Neural cell (in vitro differentiated cells): Measurements from ENCODE around the gene MFAP2. TPM values are rescaled to one million over a fixed set of nuclear protein-coding genes. Genes with fewer than 3 reads are reported as not detected.

Experiments
- H2AFZ ChIP-seq: fragments of 200-600, 300-800 bp; sonication (generic), shearing (Covaris generic); 2 replicates; pipeline ENCODE4 v1.6.0; 2014; ENCODE audit warnings: low read depth, mild to moderate bottlenecking, antibody characterized with exemption, low read length, moderate library complexity
- H3F3A ChIP-seq: fragments of 200-600 bp; shearing (Covaris generic); 2 replicates; pipeline ENCODE4 v1.6.1; 2016; ENCODE audit warnings: mild to moderate bottlenecking, moderate library complexity, mixed read lengths, antibody characterized with exemption, low read length; ENCODE audit not compliant: insufficient read depth, poor library complexity, severe bottlenecking
- H3K27ac ChIP-seq: fragments of 200-600, 300-800 bp; sonication (generic), shearing (Covaris generic); 2 replicates; pipeline ENCODE4 v1.5.1; 2014; ENCODE audit warnings: mild to moderate bottlenecking, low read length, moderate library complexity
- H3K27me3 ChIP-seq: fragments of 300-800, 200-600 bp; sonication (generic), shearing (Covaris generic); 2 replicates; pipeline ENCODE4 v1.6.0; 2014; ENCODE audit warnings: mild to moderate bottlenecking, low read depth, low read length, moderate library complexity; ENCODE audit not compliant: insufficient read depth
- H3K36me3 ChIP-seq: fragments of 300-800, 200-600 bp; sonication (generic), shearing (Covaris generic); 2 replicates; pipeline ENCODE4 v1.5.1; 2014; ENCODE audit warnings: mild to moderate bottlenecking, antibody characterized with exemption, low read length, moderate library complexity; ENCODE audit not compliant: insufficient read depth
- H3K4me2 ChIP-seq: fragments of 300-800, 200-600 bp; sonication (generic), shearing (Covaris generic); 2 replicates; pipeline ENCODE4 v1.6.0; 2014; ENCODE audit warnings: mild to moderate bottlenecking, low read length
- H3K4me3 ChIP-seq: fragments of 300-800, 200-600 bp; sonication (generic), shearing (Covaris generic); 2 replicates; pipeline ENCODE4 v1.5.1; 2014; ENCODE audit warnings: mild to moderate bottlenecking, low read length, moderate library complexity
- H3K79me2 ChIP-seq: fragments of 200-600 bp; shearing (Covaris generic); replicated peaks from 2 replicates; pipeline ENCODE4 v1.6.0; 2014; ENCODE audit warnings: mild to moderate bottlenecking, low read length, moderate library complexity; ENCODE audit not compliant: insufficient read depth
- H3K9ac ChIP-seq: fragments of 300-800, 200-600 bp; sonication (generic), shearing (Covaris generic); 2 replicates; pipeline ENCODE4 v1.6.1; 2016; ENCODE audit warnings: mild to moderate bottlenecking, low read length, mixed read lengths
- H3K9me2 ChIP-seq: fragments of 200-600 bp; shearing (Covaris generic); 2 replicates; pipeline ENCODE4 v1.6.1; 2016; ENCODE audit warnings: mild to moderate bottlenecking, low read length, mixed read lengths; ENCODE audit not compliant: insufficient read depth
- H3K9me3 ChIP-seq: fragments of 200-600, 300-800 bp; sonication (generic), shearing (Covaris generic); 2 replicates; pipeline ENCODE4 v1.6.1; 2016; ENCODE audit warnings: mild to moderate bottlenecking, mixed run types, low read length, moderate library complexity, mixed read lengths
- H4K20me1 ChIP-seq: fragments of 200-600 bp; shearing (Covaris generic); 2 replicates; pipeline ENCODE4 v1.6.1; 2016; ENCODE audit warnings: mild to moderate bottlenecking, mixed run types; ENCODE audit not compliant: insufficient read depth
- CTCF ChIP-seq: fragments of 450-650 bp; IDR thresholded peaks from 2 replicates; pipeline ENCODE4 v1.5.1; 2014; ENCODE audit warnings: antibody characterized with exemption, mild to moderate bottlenecking, moderate library complexity; ENCODE audit not compliant: poor library complexity, severe bottlenecking
- EP300 ChIP-seq: fragments of 450-650 bp; conservative IDR thresholded peaks from 2 replicates; pipeline ENCODE4 v1.6.1; 2014; ENCODE audit warnings: antibody characterized with exemption, mild to moderate bottlenecking, moderate library complexity; ENCODE audit not compliant: poor library complexity, severe bottlenecking
- EZH2 ChIP-seq: fragments of 200-600, 300-800 bp; shearing (Covaris generic), sonication (generic); IDR thresholded peaks from 2 replicates; pipeline ENCODE4 v1.6.1; 2014; ENCODE audit warnings: antibody characterized with exemption, low read length, borderline replicate concordance, mild to moderate bottlenecking; ENCODE audit not compliant: insufficient read depth, poor library complexity, severe bottlenecking
- MXI1 ChIP-seq: fragments of 450-650 bp; conservative IDR thresholded peaks from 2 replicates; pipeline ENCODE4 v1.6.1; 2014; ENCODE audit warnings: antibody characterized with exemption, mild to moderate bottlenecking; ENCODE audit not compliant: poor library complexity, severe bottlenecking
- POLR2AphosphoS5 ChIP-seq: IDR thresholded peaks from 2 replicates; pipeline ENCODE4 v1.6.1; 2012
- RAD21 ChIP-seq: fragments of 450-650 bp; conservative IDR thresholded peaks from 2 replicates; pipeline ENCODE4 v1.6.1; 2014; ENCODE audit warnings: antibody characterized with exemption, mild to moderate bottlenecking, moderate library complexity
- REST ChIP-seq: IDR thresholded peaks from 2 replicates; pipeline ENCODE4 v1.6.1; 2012; ENCODE audit warnings: borderline replicate concordance
- SMC3 ChIP-seq: fragments of 450-650 bp; conservative IDR thresholded peaks from 2 replicates; pipeline ENCODE4 v1.6.1; 2014; ENCODE audit warnings: antibody characterized with exemption, mild to moderate bottlenecking, moderate library complexity; ENCODE audit not compliant: poor library complexity
- TAF1 ChIP-seq: IDR thresholded peaks from 2 replicates; pipeline ENCODE4 v1.6.1; 2012; ENCODE audit warnings: low read depth
- polyA plus RNA-seq: library from polyadenylated mRNA; depleted of rRNA; stranded (reverse); fragments of >200 nt; gene quantifications from 2 replicates; pipeline ENCODE4 v1.2.3, GENCODE V29; 2014

The MFAP2 gene
- polyA plus RNA-seq, 1 donor from 2014 or later: 68.4 TPM

- Histone ChIP-seq H2AFZ (no peak overlapping the region), H3K9ac (no peak overlapping the region), H3K27me3 (no peaks in the 10 kb centered on the region), H3K36me3 (no peaks in the 10 kb centered on the region), H3K4me2 (no peak overlapping the region), H3K9me3 (no peaks in the 10 kb centered on the region), H3F3A (no peaks in the 10 kb centered on the region), H3K79me2 (no peaks in the 10 kb centered on the region), H3K27ac (no peak overlapping the region), H4K20me1 (no peaks in the 10 kb centered on the region), H3K9me2 (no peaks in the 10 kb centered on the region), H3K4me3 (no peak overlapping the region)
- TF ChIP-seq CTCF (no peak), REST (no peak), SMC3 (no peak), RAD21 (no peak), TAF1 (no peak), MXI1 (no peak), EP300 (no peak), EZH2 (no peak), POLR2AphosphoS5 (no peak)
Observed at GRCh38 chr1:16991571-16991970, 11.2 kb upstream of the MFAP2 start.

GRCh38 chr1:16989676-16990391 lies 9.4 kb upstream of the MFAP2 start:
- Histone ChIP-seq H3K4me3 (no peak overlapping the region), H3K9me2 (no peaks in the 10 kb centered on the region), H3K9ac (no peak overlapping the region), H2AFZ (no peak overlapping the region), H3K79me2 (no peaks in the 10 kb centered on the region), H3F3A (no peaks in the 10 kb centered on the region), H3K4me2 (no peak overlapping the region), H3K27ac (no peak overlapping the region), H4K20me1 (no peaks in the 10 kb centered on the region), H3K27me3 (no peaks in the 10 kb centered on the region), H3K36me3 (no peaks in the 10 kb centered on the region), H3K9me3 (no peaks in the 10 kb centered on the region)
- TF ChIP-seq CTCF (no peak), EP300 (no peak), SMC3 (no peak), REST (no peak), TAF1 (no peak), POLR2AphosphoS5 (no peak), RAD21 (no peak)
